PC-9 (cell line): ENCODE measurements around the gene ADIG. TPM values are rescaled to one million over a fixed set of nuclear protein-coding genes. Genes with fewer than 3 reads are reported as not detected.

ENCODE experiments used
- BruUV-seq: library from RNA; stranded (reverse); fragments of 400-500 nt; replicated peaks from 2 replicates; lab custom pipeline; 2021; lab: Mats Ljungman, UMichigan
- CTCF ChIA-PET: fragments of 300-600 bp; sonication (Branson Sonifier 250); formaldehyde crosslinking; loops from one replicate; lab custom pipeline; 2022; ENCODE audit warnings: antibody characterized with exemption; lab: Charles Lee
- POLR2A ChIA-PET: fragments of 300-600 bp; sonication (Branson Sonifier 250); formaldehyde crosslinking; loops from one replicate; lab custom pipeline; 2022; ENCODE audit warnings: antibody characterized with exemption; ENCODE audit not compliant: unreplicated experiment; lab: Charles Lee
- DNase-seq, 2 experiments: peaks; one replicate each; pipeline versions ENCODE4 v3.0.0 to v3.0.0-alpha.2; 2015 to 2022; ENCODE audit warnings: mixed read lengths in 1 of 2
- H2AFZ ChIP-seq: fragments of 200-600 bp; sonication (generic); 2 replicates; pipeline ENCODE4 v1.8.1; 2017; ENCODE audit warnings: antibody characterized with exemption
- H3F3A ChIP-seq: fragments of 200-600 bp; sonication (generic); 2 replicates; pipeline ENCODE4 v1.8.1; 2017; ENCODE audit warnings: antibody characterized with exemption, mild to moderate bottlenecking, low read depth; ENCODE audit not compliant: insufficient read depth
- H3K27ac ChIP-seq: fragments of 200-600 bp; sonication (generic); 2 replicates; pipeline ENCODE4 v1.6.1; 2016; ENCODE audit warnings: mixed run types
- H3K27me3 ChIP-seq: fragments of 200-600 bp; sonication (generic); 2 replicates; pipeline ENCODE4 v1.6.1; 2016; ENCODE audit warnings: low read depth, mixed run types; ENCODE audit not compliant: insufficient read depth
- H3K36me3 ChIP-seq: fragments of 200-600 bp; sonication (generic); 2 replicates; pipeline ENCODE4 v1.6.1; 2016; ENCODE audit warnings: low read depth, mixed run types
- H3K4me1 ChIP-seq: fragments of 200-600 bp; sonication (generic); replicated peaks from 2 replicates; pipeline ENCODE4 v1.6.1; 2016; ENCODE audit warnings: mixed run types; ENCODE audit not compliant: insufficient read depth
- H3K4me2 ChIP-seq: fragments of 200-600 bp; sonication (generic); 2 replicates; pipeline ENCODE4 v1.6.1; 2017; ENCODE audit warnings: mixed run types
- H3K4me3 ChIP-seq: fragments of 200-600 bp; sonication (generic); 2 replicates; pipeline ENCODE4 v1.6.1; 2016; ENCODE audit warnings: mixed run types
- H3K79me2 ChIP-seq: fragments of 200-600 bp; sonication (generic); 2 replicates; pipeline ENCODE4 v1.6.1; 2017; ENCODE audit warnings: low read depth, mixed run types
- H3K9me2 ChIP-seq: fragments of 200-600 bp; sonication (generic); 2 replicates; pipeline ENCODE4 v1.8.1; 2017; ENCODE audit warnings: mild to moderate bottlenecking; ENCODE audit not compliant: insufficient read depth
- H3K9me3 ChIP-seq: fragments of 200-600 bp; sonication (generic); 2 replicates; pipeline ENCODE4 v1.8.1; 2016; ENCODE audit warnings: low read depth; ENCODE audit not compliant: insufficient read depth
- H4K20me1 ChIP-seq: fragments of 200-600 bp; sonication (generic); 2 replicates; pipeline ENCODE4 v1.8.1; 2017; ENCODE audit not compliant: insufficient read depth
- EZH2 ChIP-seq: fragments of 200-600 bp; sonication (generic); IDR thresholded peaks from 2 replicates; pipeline ENCODE4 v1.8.0; 2017; ENCODE audit warnings: antibody characterized with exemption, low read depth
- intact Hi-C: fragments of 100-400 bp; cut with micrococcal nuclease; formaldehyde crosslinking; loops from one replicate; pipeline ENCODE4 v1.10.0; 2022; ENCODE audit not compliant: unreplicated experiment
- total RNA-seq: library from RNA; stranded (reverse); gene quantifications from 2 replicates; pipeline ENCODE4 v1.2.3, GENCODE V29; 2021
- TF ChIP-seq, protein P1 (sequence below): fragments of 200-600 bp; sonication (generic); conservative IDR thresholded peaks from 2 replicates; pipeline ENCODE4 v1.6.1; 2017; ENCODE audit warnings: mixed run types, antibody characterized with exemption, mild to moderate bottlenecking, moderate library complexity

The ADIG gene
- total RNA-seq, 1 experiment from 2014 or later = not detected

DNA sequence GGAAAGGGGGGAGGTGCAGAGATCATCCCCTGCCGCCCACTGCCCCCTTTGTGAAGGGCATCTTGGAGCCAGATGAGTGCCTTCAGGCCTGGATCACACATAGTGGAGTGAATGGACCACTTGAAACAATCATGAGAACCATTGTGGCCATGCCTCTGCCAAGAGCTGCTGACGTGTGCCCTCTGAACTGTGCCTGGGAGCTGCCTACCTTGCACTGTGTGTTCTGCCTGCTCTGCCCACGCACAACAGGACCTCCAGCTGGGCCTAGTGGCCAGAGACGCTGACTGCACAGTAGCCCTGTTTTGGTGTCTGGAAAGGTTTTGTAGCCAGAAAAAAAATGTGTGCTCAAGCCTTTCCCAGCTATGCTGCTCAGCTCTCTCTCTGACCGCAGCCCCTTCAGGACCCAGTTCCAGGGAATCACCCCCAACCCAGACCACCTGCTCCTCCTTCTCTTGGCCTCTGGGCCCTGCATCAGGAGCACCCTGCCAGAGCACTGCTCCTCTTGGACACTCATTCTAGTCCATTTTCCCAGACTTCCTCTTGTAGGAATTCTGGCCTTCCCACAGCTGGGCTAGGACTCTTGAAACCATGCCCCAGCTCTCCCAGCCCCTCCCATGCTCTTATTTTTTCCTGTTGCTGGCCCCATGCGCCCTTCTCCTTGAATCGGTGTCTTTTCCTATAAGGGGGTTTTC lies 1.6 kb upstream of the ADIG start:
- POLR2A ChIA-PET = no interaction called here
- H3K27me3 ChIP-seq = no peaks in the 10 kb centered on the region
- no peaks in the 10 kb centered on the region for H3K9me2 ChIP-seq
- H3K4me3 ChIP-seq = no peak overlapping the region
- TF ChIP-seq, protein P1, sequence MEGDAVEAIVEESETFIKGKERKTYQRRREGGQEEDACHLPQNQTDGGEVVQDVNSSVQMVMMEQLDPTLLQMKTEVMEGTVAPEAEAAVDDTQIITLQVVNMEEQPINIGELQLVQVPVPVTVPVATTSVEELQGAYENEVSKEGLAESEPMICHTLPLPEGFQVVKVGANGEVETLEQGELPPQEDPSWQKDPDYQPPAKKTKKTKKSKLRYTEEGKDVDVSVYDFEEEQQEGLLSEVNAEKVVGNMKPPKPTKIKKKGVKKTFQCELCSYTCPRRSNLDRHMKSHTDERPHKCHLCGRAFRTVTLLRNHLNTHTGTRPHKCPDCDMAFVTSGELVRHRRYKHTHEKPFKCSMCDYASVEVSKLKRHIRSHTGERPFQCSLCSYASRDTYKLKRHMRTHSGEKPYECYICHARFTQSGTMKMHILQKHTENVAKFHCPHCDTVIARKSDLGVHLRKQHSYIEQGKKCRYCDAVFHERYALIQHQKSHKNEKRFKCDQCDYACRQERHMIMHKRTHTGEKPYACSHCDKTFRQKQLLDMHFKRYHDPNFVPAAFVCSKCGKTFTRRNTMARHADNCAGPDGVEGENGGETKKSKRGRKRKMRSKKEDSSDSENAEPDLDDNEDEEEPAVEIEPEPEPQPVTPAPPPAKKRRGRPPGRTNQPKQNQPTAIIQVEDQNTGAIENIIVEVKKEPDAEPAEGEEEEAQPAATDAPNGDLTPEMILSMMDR = no peak
- TF ChIP-seq EZH2 = no peak
- H4K20me1 ChIP-seq = no peaks in the 10 kb centered on the region
- CTCF ChIA-PET = interaction anchor here (0.8 kb wide), 1 partner anchor 66 kb away, joined by 3 read pairs; no protein-coding TSS in a partner anchor
- H3K27ac ChIP-seq = no peak overlapping the region
- no peak overlapping the region for H3K4me2 ChIP-seq
- H2AFZ ChIP-seq = no peak overlapping the region
- intact Hi-C loops = no loop called here
- DNase-seq = no peak
- peaks cover 12% of the 10 kb centered on the region for H3K36me3 ChIP-seq
- BruUV-seq = no TSS peak
- H3K4me1 ChIP-seq = no peaks in the 10 kb centered on the region
- H3K9me3 ChIP-seq = no peaks in the 10 kb centered on the region
- no peaks in the 10 kb centered on the region for H3K79me2 ChIP-seq
- H3F3A ChIP-seq = no peaks in the 10 kb centered on the region

DNA sequence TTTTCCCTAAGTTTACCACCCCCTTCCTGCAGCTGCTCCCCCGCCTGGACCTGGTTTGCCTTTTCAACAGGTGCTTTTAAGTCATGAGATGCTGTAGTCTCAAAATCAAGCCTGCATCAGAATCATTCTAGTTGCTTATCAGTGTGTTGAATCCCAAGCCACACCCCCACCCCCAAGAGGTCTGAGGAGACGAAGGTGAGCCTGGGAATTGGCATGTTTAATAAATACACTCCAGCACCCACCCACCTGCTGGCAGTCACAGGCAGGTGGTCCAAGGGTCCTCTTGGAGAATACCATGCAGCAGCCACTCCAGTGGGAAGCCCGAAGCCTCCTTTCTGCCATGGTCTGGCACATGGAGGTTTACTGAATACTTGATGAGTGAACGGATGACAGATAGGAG lies 1.1 kb upstream of the ADIG start:
- Histone ChIP-seq H3K36me3 (peaks cover 6% of the 10 kb centered on the region), H3K4me1 (no peaks in the 10 kb centered on the region), H3K4me2 (no peak overlapping the region), H3K9me3 (no peaks in the 10 kb centered on the region), H3K27me3 (no peaks in the 10 kb centered on the region), H4K20me1 (no peaks in the 10 kb centered on the region), H3K9me2 (no peaks in the 10 kb centered on the region), H3K27ac (no peak overlapping the region), H3K4me3 (no peak overlapping the region), H2AFZ (no peak overlapping the region), H3K79me2 (no peaks in the 10 kb centered on the region), H3F3A (no peaks in the 10 kb centered on the region)
- TF ChIP-seq EZH2 = no peak
- TF ChIP-seq, protein P1 = no peak
- intact Hi-C loops = no loop called here
- POLR2A ChIA-PET = no interaction called here
- no peak for DNase-seq
- CTCF ChIA-PET = interaction anchor here (0.8 kb wide), 1 partner anchor 65 kb away, joined by 3 read pairs; no protein-coding TSS in a partner anchor
- BruUV-seq = no TSS peak

DNA sequence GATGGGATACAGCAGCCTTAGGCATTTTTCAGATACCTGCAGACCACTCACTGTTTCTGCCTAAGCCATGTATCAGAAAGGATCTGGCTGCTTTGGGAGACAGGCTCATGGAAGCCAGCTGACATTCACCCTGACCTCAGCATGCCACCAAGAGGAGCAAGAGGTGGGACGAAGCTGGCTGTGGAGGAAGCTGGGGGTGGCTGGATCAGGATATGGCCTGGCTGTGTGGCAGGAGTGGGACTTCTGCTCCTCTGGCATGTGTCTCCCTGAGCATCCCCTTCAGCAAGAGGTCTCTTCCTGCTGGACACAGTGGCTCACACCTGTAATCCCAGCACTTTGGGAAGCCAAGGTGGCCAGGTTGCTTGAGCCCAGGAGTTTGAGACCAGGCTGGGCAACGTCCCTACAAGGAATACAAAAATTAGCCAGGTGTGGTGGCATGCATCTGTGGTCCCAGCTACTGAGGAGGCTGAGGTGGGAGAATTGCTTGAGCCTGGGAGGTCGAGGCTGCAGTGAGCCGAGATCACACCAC lies 897 bp downstream of the ADIG start:
- intact Hi-C loops = no loop called here
- no peak overlapping the region for H3K27ac ChIP-seq
- DNase-seq = no peak
- H3K27me3 ChIP-seq = no peaks in the 10 kb centered on the region
- no peak overlapping the region for H2AFZ ChIP-seq
- TF ChIP-seq, protein P1 = no peak
- no peak for TF ChIP-seq EZH2
- ChIA-PET CTCF (no interaction called here), POLR2A (no interaction called here)
- H3K9me2 ChIP-seq = no peaks in the 10 kb centered on the region
- H3F3A ChIP-seq = no peaks in the 10 kb centered on the region
- no peaks in the 10 kb centered on the region for H4K20me1 ChIP-seq
- no TSS peak for BruUV-seq
- H3K36me3 ChIP-seq = no peaks in the 10 kb centered on the region
- H3K9me3 ChIP-seq = no peaks in the 10 kb centered on the region
- H3K4me3 ChIP-seq = no peak overlapping the region
- no peaks in the 10 kb centered on the region for H3K79me2 ChIP-seq
- H3K4me1 ChIP-seq = no peaks in the 10 kb centered on the region
- H3K4me2 ChIP-seq = no peak overlapping the region
